Measurements from ENCODE around the gene PDE6C. TPM values are rescaled to one million over a fixed set of nuclear protein-coding genes. Genes with fewer than 3 reads are reported as not detected.

The PDE6C gene
- total RNA-seq, 2 donors from 2014 or later: not detected

GRCh38 chr10:93622942-93623341 lies 10.6 kb downstream of the PDE6C start:
- no peak overlapping the region for H3K27ac ChIP-seq
- DNase-seq (no peak), ATAC-seq (no peak)
- TF ChIP-seq CTCF (IDR thresholded peaks at IDR 0.05): no peak
- no peak for TF ChIP-seq POLR2A (IDR thresholded peaks at IDR 0.05)
- no peaks in the 10 kb centered on the region for H3K27me3 ChIP-seq
- H3K36me3 ChIP-seq (replicated peaks in 1 of 2; ENCODE audit: insufficient read depth in 1 of 2, low read depth in 2 of 2): no peaks in the 10 kb centered on the region
- WGBS, 2 donors: 75 to 100% methylated on average over 1 of the region's 1 CpG
- H3K4me3 ChIP-seq: no peak overlapping the region
- H3K4me1 ChIP-seq: no peaks in the 10 kb centered on the region
- no peaks in the 10 kb centered on the region for H3K9me3 ChIP-seq
- intact Hi-C loops (cut with DNase I): no loop called here

- TF ChIP-seq CTCF (IDR thresholded peaks at IDR 0.05) (no peak), POLR2A (IDR thresholded peaks at IDR 0.05) (no peak)
- no peak overlapping the region for H3K4me3 ChIP-seq
- 78 to 82% methylated on average over 4 of the region's 4 CpGs for WGBS, 2 donors
- DNase-seq (no peak), ATAC-seq (no peak)
- intact Hi-C loops (cut with DNase I): no loop called here
- H3K27ac ChIP-seq: no peak overlapping the region
- H3K4me1 ChIP-seq: no peaks in the 10 kb centered on the region
- H3K9me3 ChIP-seq: no peaks in the 10 kb centered on the region
- H3K36me3 ChIP-seq (replicated peaks in 1 of 2; ENCODE audit: insufficient read depth in 1 of 2, low read depth in 2 of 2): no peaks in the 10 kb centered on the region
- no peaks in the 10 kb centered on the region for H3K27me3 ChIP-seq
These were observed 16.5 kb downstream of the PDE6C start for GRCh38 chr10:93628858-93629257.

- Histone ChIP-seq H3K27me3 (no peaks in the 10 kb centered on the region), H3K4me3 (no peak overlapping the region), H3K9me3 (no peaks in the 10 kb centered on the region), H3K27ac (no peak overlapping the region), H3K4me1 (no peaks in the 10 kb centered on the region), H3K36me3 (replicated peaks in 1 of 2; ENCODE audit: insufficient read depth in 1 of 2, low read depth in 2 of 2) (no peaks in the 10 kb centered on the region)
- TF ChIP-seq POLR2A (IDR thresholded peaks at IDR 0.05) (no peak), CTCF (IDR thresholded peaks at IDR 0.05) (no peak)
- DNase-seq: no peak
- intact Hi-C loops (cut with DNase I): no loop called here
- WGBS, 2 donors: 66% methylated on average over 7 of the region's 7 CpGs
- no peak for ATAC-seq
These were observed 17.4 kb downstream of the PDE6C start for GRCh38 chr10:93629647-93630305.

- Histone ChIP-seq H3K27me3 (no peaks in the 10 kb centered on the region), H3K4me3 (no peak overlapping the region), H3K36me3 (replicated peaks in 1 of 2; ENCODE audit: insufficient read depth in 1 of 2, low read depth in 2 of 2) (no peaks in the 10 kb centered on the region), H3K9me3 (no peaks in the 10 kb centered on the region), H3K27ac (no peak overlapping the region), H3K4me1 (no peaks in the 10 kb centered on the region)
- peak in 1 of 4 donors; percentile 13 for DNase-seq
- TF ChIP-seq CTCF (IDR thresholded peaks at IDR 0.05): no peak
- TF ChIP-seq POLR2A (IDR thresholded peaks at IDR 0.05): no peak
- ATAC-seq: no peak
- intact Hi-C loops (cut with DNase I): no loop called here
- WGBS, 2 donors: 71 to 76% methylated on average over 15 of the region's 15 CpGs
These were observed 18.6 kb downstream of the PDE6C start for GRCh38 chr10:93630625-93631557.

All from body of pancreas (tissue), 4 donors.